Neural cell (in vitro differentiated cells): ENCODE measurements around the gene TIGD3. TPM values are rescaled to one million over a fixed set of nuclear protein-coding genes. Genes with fewer than 3 reads are reported as not detected.

Experiments used
- H2AFZ ChIP-seq: fragments of 200-600, 300-800 bp; sonication (generic), shearing (Covaris generic); 2 replicates; pipeline ENCODE4 v1.6.0; 2014; ENCODE audit warnings: low read depth, mild to moderate bottlenecking, antibody characterized with exemption, low read length, moderate library complexity
- H3F3A ChIP-seq: fragments of 200-600 bp; shearing (Covaris generic); 2 replicates; pipeline ENCODE4 v1.6.1; 2016; ENCODE audit warnings: mild to moderate bottlenecking, moderate library complexity, mixed read lengths, antibody characterized with exemption, low read length; ENCODE audit not compliant: insufficient read depth, poor library complexity, severe bottlenecking
- H3K27ac ChIP-seq: fragments of 200-600, 300-800 bp; sonication (generic), shearing (Covaris generic); 2 replicates; pipeline ENCODE4 v1.5.1; 2014; ENCODE audit warnings: mild to moderate bottlenecking, low read length, moderate library complexity
- H3K27me3 ChIP-seq: fragments of 300-800, 200-600 bp; sonication (generic), shearing (Covaris generic); 2 replicates; pipeline ENCODE4 v1.6.0; 2014; ENCODE audit warnings: mild to moderate bottlenecking, low read depth, low read length, moderate library complexity; ENCODE audit not compliant: insufficient read depth
- H3K36me3 ChIP-seq: fragments of 300-800, 200-600 bp; sonication (generic), shearing (Covaris generic); 2 replicates; pipeline ENCODE4 v1.5.1; 2014; ENCODE audit warnings: mild to moderate bottlenecking, antibody characterized with exemption, low read length, moderate library complexity; ENCODE audit not compliant: insufficient read depth
- H3K4me2 ChIP-seq: fragments of 300-800, 200-600 bp; sonication (generic), shearing (Covaris generic); 2 replicates; pipeline ENCODE4 v1.6.0; 2014; ENCODE audit warnings: mild to moderate bottlenecking, low read length
- H3K4me3 ChIP-seq: fragments of 300-800, 200-600 bp; sonication (generic), shearing (Covaris generic); 2 replicates; pipeline ENCODE4 v1.5.1; 2014; ENCODE audit warnings: mild to moderate bottlenecking, low read length, moderate library complexity
- H3K79me2 ChIP-seq: fragments of 200-600 bp; shearing (Covaris generic); replicated peaks from 2 replicates; pipeline ENCODE4 v1.6.0; 2014; ENCODE audit warnings: mild to moderate bottlenecking, low read length, moderate library complexity; ENCODE audit not compliant: insufficient read depth
- H3K9ac ChIP-seq: fragments of 300-800, 200-600 bp; sonication (generic), shearing (Covaris generic); 2 replicates; pipeline ENCODE4 v1.6.1; 2016; ENCODE audit warnings: mild to moderate bottlenecking, low read length, mixed read lengths
- H3K9me2 ChIP-seq: fragments of 200-600 bp; shearing (Covaris generic); 2 replicates; pipeline ENCODE4 v1.6.1; 2016; ENCODE audit warnings: mild to moderate bottlenecking, low read length, mixed read lengths; ENCODE audit not compliant: insufficient read depth
- H3K9me3 ChIP-seq: fragments of 200-600, 300-800 bp; sonication (generic), shearing (Covaris generic); 2 replicates; pipeline ENCODE4 v1.6.1; 2016; ENCODE audit warnings: mild to moderate bottlenecking, mixed run types, low read length, moderate library complexity, mixed read lengths
- H4K20me1 ChIP-seq: fragments of 200-600 bp; shearing (Covaris generic); 2 replicates; pipeline ENCODE4 v1.6.1; 2016; ENCODE audit warnings: mild to moderate bottlenecking, mixed run types; ENCODE audit not compliant: insufficient read depth
- CTCF ChIP-seq: fragments of 450-650 bp; IDR thresholded peaks from 2 replicates; pipeline ENCODE4 v1.5.1; 2014; ENCODE audit warnings: antibody characterized with exemption, mild to moderate bottlenecking, moderate library complexity; ENCODE audit not compliant: poor library complexity, severe bottlenecking
- EP300 ChIP-seq: fragments of 450-650 bp; conservative IDR thresholded peaks from 2 replicates; pipeline ENCODE4 v1.6.1; 2014; ENCODE audit warnings: antibody characterized with exemption, mild to moderate bottlenecking, moderate library complexity; ENCODE audit not compliant: poor library complexity, severe bottlenecking
- EZH2 ChIP-seq: fragments of 200-600, 300-800 bp; shearing (Covaris generic), sonication (generic); IDR thresholded peaks from 2 replicates; pipeline ENCODE4 v1.6.1; 2014; ENCODE audit warnings: antibody characterized with exemption, low read length, borderline replicate concordance, mild to moderate bottlenecking; ENCODE audit not compliant: insufficient read depth, poor library complexity, severe bottlenecking
- MXI1 ChIP-seq: fragments of 450-650 bp; conservative IDR thresholded peaks from 2 replicates; pipeline ENCODE4 v1.6.1; 2014; ENCODE audit warnings: antibody characterized with exemption, mild to moderate bottlenecking; ENCODE audit not compliant: poor library complexity, severe bottlenecking
- POLR2AphosphoS5 ChIP-seq: IDR thresholded peaks from 2 replicates; pipeline ENCODE4 v1.6.1; 2012
- RAD21 ChIP-seq: fragments of 450-650 bp; conservative IDR thresholded peaks from 2 replicates; pipeline ENCODE4 v1.6.1; 2014; ENCODE audit warnings: antibody characterized with exemption, mild to moderate bottlenecking, moderate library complexity
- REST ChIP-seq: IDR thresholded peaks from 2 replicates; pipeline ENCODE4 v1.6.1; 2012; ENCODE audit warnings: borderline replicate concordance
- SMC3 ChIP-seq: fragments of 450-650 bp; conservative IDR thresholded peaks from 2 replicates; pipeline ENCODE4 v1.6.1; 2014; ENCODE audit warnings: antibody characterized with exemption, mild to moderate bottlenecking, moderate library complexity; ENCODE audit not compliant: poor library complexity
- TAF1 ChIP-seq: IDR thresholded peaks from 2 replicates; pipeline ENCODE4 v1.6.1; 2012; ENCODE audit warnings: low read depth
- polyA plus RNA-seq: library from polyadenylated mRNA; depleted of rRNA; stranded (reverse); fragments of >200 nt; gene quantifications from 2 replicates; pipeline ENCODE4 v1.2.3, GENCODE V29; 2014

TIGD3 gene
- polyA plus RNA-seq, 1 donor from 2014 or later = 16.1 TPM

GRCh38 chr11:65399845-65400244 is 45.3 kb downstream of the TIGD3 start:
- no peaks in the 10 kb centered on the region for H3K27me3 ChIP-seq
- H4K20me1 ChIP-seq = no peaks in the 10 kb centered on the region
- H3K4me2 ChIP-seq = no peak overlapping the region
- H3K9me3 ChIP-seq = no peaks in the 10 kb centered on the region
- no peaks in the 10 kb centered on the region for H3K9me2 ChIP-seq
- no peak overlapping the region for H3K4me3 ChIP-seq
- no peak overlapping the region for H3K9ac ChIP-seq
- no peak for TF ChIP-seq SMC3
- no peak for TF ChIP-seq MXI1
- no peak for TF ChIP-seq EP300
- no peak for TF ChIP-seq RAD21
- TF ChIP-seq EZH2 = no peak
- TF ChIP-seq CTCF = no peak
- no peak for TF ChIP-seq REST
- no peak for TF ChIP-seq TAF1
- TF ChIP-seq POLR2AphosphoS5 = no peak
- H3F3A ChIP-seq = no peaks in the 10 kb centered on the region
- no peaks in the 10 kb centered on the region for H3K36me3 ChIP-seq
- H3K27ac ChIP-seq = no peak overlapping the region
- H2AFZ ChIP-seq = no peak overlapping the region
- H3K79me2 ChIP-seq = no peaks in the 10 kb centered on the region

GRCh38 chr11:65400307-65401072 is 45.9 kb downstream of the TIGD3 start:
- Histone ChIP-seq H2AFZ (no peak overlapping the region), H3F3A (no peaks in the 10 kb centered on the region), H3K9me3 (no peaks in the 10 kb centered on the region), H3K4me2 (no peak overlapping the region), H3K36me3 (no peaks in the 10 kb centered on the region), H3K4me3 (no peak overlapping the region), H3K9me2 (no peaks in the 10 kb centered on the region), H3K9ac (no peak overlapping the region), H3K27me3 (no peaks in the 10 kb centered on the region), H3K79me2 (no peaks in the 10 kb centered on the region), H3K27ac (no peak overlapping the region), H4K20me1 (no peaks in the 10 kb centered on the region)
- no peak for TF ChIP-seq POLR2AphosphoS5
- no peak for TF ChIP-seq TAF1
- no peak for TF ChIP-seq REST
- TF ChIP-seq CTCF = no peak
- no peak for TF ChIP-seq EZH2
- TF ChIP-seq RAD21 = no peak
- no peak for TF ChIP-seq SMC3
- no peak for TF ChIP-seq EP300
- no peak for TF ChIP-seq MXI1
